AG04450 (cell line): ENCODE data around the gene TPSG1. TPM values are rescaled to one million over a fixed set of nuclear protein-coding genes. Genes with fewer than 3 reads are reported as not detected.
"Not testable (repeated sequence)": the region's sequence is repeated elsewhere in the genome, so short reads cannot be mapped to it uniquely, and the experiment has no call there.

ENCODE experiments used
- CTCF ChIA-PET: fragments of 300-600, 350-600 bp; formaldehyde crosslinking; extraction: SDS; loops from one replicate; lab custom pipeline; 2022; ENCODE audit warnings: antibody characterized with exemption, inconsistent platforms; lab: Charles Lee
- POLR2A ChIA-PET: fragments of 350-600 bp; formaldehyde crosslinking; extraction: SDS; loops from one replicate; lab custom pipeline; 2021; ENCODE audit warnings: antibody characterized with exemption, inconsistent platforms; lab: Yijun Ruan, JAX
- DNase-seq: peaks from one replicate; pipeline ENCODE4 v3.0.0-alpha.2; 2011; ENCODE audit warnings: low read depth, low spot score
- H3K27ac ChIP-seq: one replicate; pipeline ENCODE4 v1.5.1; 2012; ENCODE audit warnings: low read depth, low read length, control low read depth
- H3K27me3 ChIP-seq: one replicate; pipeline ENCODE4 v1.6.0; 2012; ENCODE audit warnings: low read length; ENCODE audit not compliant: control insufficient read depth, insufficient read depth
- H3K4me3 ChIP-seq: 2 replicates; pipeline ENCODE4 v1.5.1; 2011; ENCODE audit warnings: mild to moderate bottlenecking, low read depth, low read length, control low read depth
- H3K9me3 ChIP-seq: 2 replicates; pipeline ENCODE4 v1.5.1; 2012; ENCODE audit warnings: low read length; ENCODE audit not compliant: control insufficient read depth, insufficient read depth
- CTCF ChIP-seq: IDR thresholded peaks from 2 replicates; pipeline ENCODE4 v1.5.1; 2011; ENCODE audit warnings: low read depth, low read length, control low read depth, inconsistent platforms
- polyA plus RNA-seq: library from polyadenylated mRNA; depleted of rRNA; stranded (reverse); fragments of >200 nt; gene quantifications from 2 replicates; pipeline ENCODE4 v1.2.3, GENCODE V29; 2011

TPSG1 gene
- polyA plus RNA-seq, 1 experiment = not detected

- H3K9me3 ChIP-seq = no peaks in the 10 kb centered on the region
- no peak overlapping the region for H3K27ac ChIP-seq
- no peak overlapping the region for H3K4me3 ChIP-seq
- no peak for DNase-seq
- POLR2A ChIA-PET = no interaction called here
- TF ChIP-seq CTCF = no peak
- H3K27me3 ChIP-seq = no peaks in the 10 kb centered on the region
- CTCF ChIA-PET = no interaction called here
These were observed 20.5 kb upstream of the TPSG1 start for GRCh38 chr16:1245452-1246020.

- DNase-seq = no peak
- Histone ChIP-seq H3K4me3 (no peak overlapping the region), H3K27me3 (no peaks in the 10 kb centered on the region), H3K9me3 (no peaks in the 10 kb centered on the region), H3K27ac (no peak overlapping the region)
- CTCF ChIA-PET = no interaction called here
- TF ChIP-seq CTCF = no peak
- POLR2A ChIA-PET = no interaction called here
These were observed 19.8 kb upstream of the TPSG1 start for GRCh38 chr16:1244881-1245280.

GRCh38 chr16:1243907-1244850 lies 19.1 kb upstream of the TPSG1 start:
- H3K4me3 ChIP-seq, DNase-seq, POLR2A ChIA-PET, H3K27me3 ChIP-seq, H3K9me3 ChIP-seq, CTCF ChIA-PET, H3K27ac ChIP-seq: not testable (repeated sequence)

GRCh38 chr16:1243363-1243762 lies 18.3 kb upstream of the TPSG1 start:
- DNase-seq, CTCF ChIA-PET, H3K27me3 ChIP-seq, POLR2A ChIA-PET, H3K4me3 ChIP-seq, H3K27ac ChIP-seq, H3K9me3 ChIP-seq: not testable (repeated sequence)

- DNase-seq, H3K27ac ChIP-seq, H3K4me3 ChIP-seq, CTCF ChIA-PET, POLR2A ChIA-PET, H3K9me3 ChIP-seq, H3K27me3 ChIP-seq: not testable (repeated sequence)
These were observed 16.0 kb upstream of the TPSG1 start for GRCh38 chr16:1241081-1241480.

- H3K27me3 ChIP-seq, H3K9me3 ChIP-seq, POLR2A ChIA-PET, H3K27ac ChIP-seq, DNase-seq, H3K4me3 ChIP-seq, CTCF ChIA-PET: not testable (repeated sequence)
These were observed 15.4 kb upstream of the TPSG1 start, which contains the start of gene TPSAB1 for GRCh38 chr16:1240436-1240835. Gene TPSAB1 (plus strand): TSS chr16:1240705. CDS start chr16:1240939, 234 bp downstream.

GRCh38 chr16:1239575-1239974 lies 14.5 kb upstream of the TPSG1 start:
- H3K4me3 ChIP-seq, DNase-seq, POLR2A ChIA-PET: not testable (repeated sequence)

GRCh38 chr16:1238909-1239308 lies 13.8 kb upstream of the TPSG1 start:
- CTCF ChIA-PET, POLR2A ChIA-PET, DNase-seq: not testable (repeated sequence)

More at GRCh38 chr16:1239575-1239974, 14.5 kb upstream of the TPSG1 start:
- H3K27ac ChIP-seq, H3K9me3 ChIP-seq, CTCF ChIA-PET, H3K27me3 ChIP-seq: not testable (repeated sequence)

More at GRCh38 chr16:1238909-1239308, 13.8 kb upstream of the TPSG1 start:
- H3K27ac ChIP-seq, H3K9me3 ChIP-seq, H3K27me3 ChIP-seq: not testable (repeated sequence)
- peak overlapping the region; percentile 20; the same call in 1 of the 2 replicates for H3K4me3 ChIP-seq
